GM18909 (cell line): ENCODE data around the gene TSC22D2.
"Not testable (repeated sequence)": the region's sequence is repeated elsewhere in the genome, so short reads cannot be mapped to it uniquely, and the experiment has no call there.

Source experiments
- ATAC-seq: cut with Tn5 transposase; IDR thresholded peaks from one replicate; pipeline ENCODE4 v1.9.1; 2021; ENCODE audit warnings: mild to moderate bottlenecking; ENCODE audit not compliant: unreplicated experiment, poor library complexity

Gene TSC22D2

DNA sequence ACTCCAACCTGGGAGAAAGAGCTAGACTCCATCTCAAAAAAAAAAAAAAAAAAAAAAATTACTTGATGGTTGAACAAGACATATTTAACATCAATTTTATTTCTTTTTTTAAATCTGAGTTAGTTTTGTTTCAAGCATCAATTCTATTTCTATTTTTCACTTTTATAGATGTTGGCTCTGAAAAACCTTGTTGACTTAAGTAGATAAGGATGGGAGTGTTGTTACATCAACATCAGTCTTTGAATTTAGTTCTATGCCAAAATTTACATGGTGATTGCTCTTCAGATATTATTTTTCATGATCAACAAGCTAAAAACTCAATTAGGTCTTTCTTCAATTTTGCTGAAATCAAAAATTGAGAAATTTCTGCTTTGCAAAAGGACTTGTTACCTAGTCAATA lies 71.3 kb downstream of the TSC22D2 start:
- no peak for ATAC-seq

DNA sequence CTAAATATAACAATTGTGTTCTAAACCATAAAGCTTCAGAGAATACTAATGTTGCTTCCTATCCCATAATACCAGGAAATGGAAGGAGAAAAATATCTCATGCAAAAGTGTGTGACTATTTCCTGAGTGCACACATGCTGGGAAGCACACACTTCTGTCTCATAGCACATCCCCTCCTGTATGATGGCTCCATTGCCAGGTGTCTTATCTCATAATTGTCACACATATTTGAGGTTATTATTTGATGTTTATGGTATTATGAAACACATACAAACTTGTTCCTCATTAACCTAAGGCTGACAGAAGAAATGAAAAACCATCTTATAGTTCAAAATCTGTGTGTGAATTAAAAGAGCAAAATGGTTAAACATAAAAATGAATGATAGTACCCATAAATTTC lies 72.8 kb downstream of the TSC22D2 start:
- ATAC-seq: no peak

DNA sequence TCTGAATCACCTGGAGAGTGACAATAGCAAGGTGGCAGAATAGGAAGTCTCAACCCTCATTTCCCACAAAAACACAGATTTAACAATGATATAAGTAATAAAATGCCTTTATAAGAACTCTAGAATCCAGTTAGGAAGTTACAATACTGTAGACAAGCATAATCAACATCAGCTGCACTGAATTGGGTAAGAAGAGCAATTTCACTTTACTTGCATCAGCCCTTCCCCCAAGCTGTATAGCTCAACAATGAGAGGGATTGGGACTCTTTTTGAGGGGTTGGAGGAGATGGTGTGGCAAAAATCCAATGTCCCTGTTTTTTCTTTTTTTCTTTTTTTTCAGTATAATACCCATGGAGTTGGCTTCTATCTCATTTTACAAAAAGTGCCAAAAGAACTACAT lies 75.1 kb downstream of the TSC22D2 start:
- ATAC-seq: no peak

DNA sequence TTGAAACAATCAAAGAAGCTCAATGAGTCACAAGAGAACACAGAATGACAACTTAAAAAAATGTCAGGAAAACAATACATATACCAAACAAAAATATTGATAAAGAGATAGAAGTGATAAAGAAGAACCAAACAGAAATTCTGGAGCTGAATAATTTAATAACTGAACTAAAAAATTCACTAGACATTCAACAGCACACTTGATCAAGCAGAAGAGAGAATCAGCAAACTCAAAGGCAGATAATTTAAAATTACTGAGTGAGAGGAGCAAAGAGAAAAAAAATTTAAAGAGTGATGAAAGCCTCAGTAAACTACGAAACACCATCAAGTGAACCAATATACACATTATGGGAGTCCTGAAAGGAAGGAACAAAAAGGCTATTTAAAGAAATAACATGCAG lies 76.3 kb downstream of the TSC22D2 start:
- ATAC-seq: no peak

DNA sequence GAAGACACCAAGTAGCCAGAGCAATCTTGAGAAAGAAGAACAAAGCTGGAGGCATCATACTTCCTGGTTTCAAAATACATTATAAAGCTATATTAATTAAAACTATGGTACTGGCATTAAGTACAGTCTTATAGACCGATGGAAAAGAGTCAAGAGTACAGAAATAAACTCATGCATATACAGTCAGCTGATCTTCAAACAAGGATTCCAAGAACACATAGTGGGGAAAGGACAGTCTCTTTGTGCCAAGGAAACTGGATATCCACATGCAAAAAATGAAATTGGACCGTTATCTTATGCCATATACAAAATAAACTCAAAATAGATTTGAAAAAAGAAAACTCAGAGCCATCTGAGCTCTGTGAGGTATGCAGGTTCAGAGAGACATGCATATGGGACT lies 80.8 kb downstream of the TSC22D2 start:
- no peak for ATAC-seq

DNA sequence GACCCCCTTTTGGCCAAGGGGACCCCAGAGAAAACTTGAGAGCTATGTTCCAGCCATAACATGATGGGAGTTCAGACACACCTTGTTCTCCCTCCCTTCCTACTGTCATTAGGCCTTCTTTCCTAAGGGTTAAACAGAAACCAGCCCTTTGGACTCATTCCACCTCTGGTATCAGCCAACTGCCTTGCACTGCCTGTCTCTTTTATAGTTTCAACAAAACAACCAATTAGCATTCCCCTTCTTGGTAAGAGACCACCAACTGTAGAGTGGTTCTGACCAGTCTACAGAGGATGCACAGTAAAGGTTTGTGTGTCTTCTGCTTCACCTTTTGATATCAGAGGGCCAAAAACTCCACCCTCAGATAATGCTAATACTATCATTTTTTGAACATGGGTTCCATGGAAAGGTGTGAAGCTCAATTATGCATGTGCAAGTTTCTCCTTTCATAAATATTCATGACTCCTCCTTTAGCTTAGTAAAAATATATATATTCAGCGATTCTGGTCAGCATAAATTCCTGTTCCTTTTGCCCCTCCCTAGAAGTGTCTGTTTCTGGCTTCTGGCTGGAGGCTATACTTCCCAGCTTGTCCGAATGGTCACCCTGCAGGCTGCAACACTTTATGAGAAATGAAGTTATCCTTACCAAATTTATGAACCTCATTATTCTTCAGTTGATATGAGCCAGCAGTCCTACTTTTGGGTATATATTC lies 82.3 kb downstream of the TSC22D2 start:
- no peak for ATAC-seq

DNA sequence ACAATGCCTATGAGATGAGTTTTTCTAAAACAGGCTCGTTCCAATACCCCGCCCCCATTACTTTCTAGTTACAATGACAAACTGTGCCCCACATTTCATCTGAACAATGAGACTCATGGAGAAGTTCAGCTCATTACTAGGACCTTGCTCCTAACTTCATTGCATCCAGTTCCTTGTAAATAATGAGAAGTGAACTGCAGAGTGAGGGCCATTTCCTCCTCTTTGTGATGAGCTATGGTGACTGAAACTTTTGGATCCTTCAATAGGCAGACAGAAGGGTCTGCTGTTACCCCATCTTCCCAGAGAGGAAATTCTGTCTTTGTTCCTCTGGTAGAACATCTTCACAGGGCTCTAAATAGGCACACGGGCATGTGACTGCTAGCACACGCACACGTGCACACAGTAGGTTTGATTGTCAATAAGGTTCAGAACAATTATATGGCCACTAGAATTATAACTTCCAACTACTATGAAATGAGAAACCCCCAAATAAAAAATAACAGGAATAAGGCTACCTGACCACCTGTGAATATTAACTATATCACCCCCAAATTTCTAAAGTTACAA lies 86.4 kb downstream of the TSC22D2 start:
- no peak for ATAC-seq

DNA sequence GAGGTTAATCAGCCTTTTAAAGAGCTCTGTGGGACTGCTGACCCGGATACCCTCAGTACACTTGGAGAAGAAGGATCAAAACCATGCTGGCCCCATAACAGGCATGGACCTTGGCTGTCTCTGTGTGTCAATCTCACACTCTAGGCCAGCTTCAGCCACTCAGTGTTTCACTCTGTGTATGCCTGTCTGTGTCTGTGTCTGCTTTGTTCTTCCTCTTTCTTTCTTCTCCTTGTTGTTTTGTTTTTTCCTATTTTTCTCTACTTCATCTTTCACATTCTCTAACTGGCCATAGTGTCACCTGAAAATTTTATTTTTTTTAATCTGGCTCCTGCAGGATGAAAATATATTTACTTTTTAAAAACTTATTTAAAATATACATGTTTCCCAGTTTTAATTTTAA lies 87.1 kb downstream of the TSC22D2 start:
- no peak for ATAC-seq

DNA sequence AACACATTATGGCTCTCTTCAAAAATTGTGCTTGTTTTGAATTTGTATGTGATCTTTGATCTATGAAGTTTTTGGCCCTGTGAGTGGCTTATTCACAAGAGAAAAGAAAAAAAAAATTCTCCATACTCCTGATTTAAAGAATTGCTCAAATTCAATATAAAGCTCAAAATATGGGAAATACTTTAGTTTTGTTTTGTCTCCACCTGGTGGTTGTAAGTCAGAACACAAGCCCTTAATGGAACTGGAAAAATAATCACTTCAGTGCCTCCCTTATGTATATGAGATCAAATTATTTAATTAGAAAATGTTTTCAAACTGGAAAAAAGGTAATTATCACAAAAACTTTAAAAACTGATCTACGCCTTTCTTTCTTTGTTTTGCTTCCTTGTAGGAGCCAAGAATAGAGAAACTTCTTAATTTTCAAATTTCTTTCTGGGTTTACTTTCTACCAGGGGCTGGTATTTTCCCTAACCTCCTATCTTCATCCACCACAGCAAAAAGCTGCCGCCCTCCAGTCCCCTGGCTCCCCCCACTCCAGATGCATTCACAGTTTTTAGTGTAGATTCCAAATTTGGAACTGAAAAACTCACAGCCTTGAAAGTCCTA lies 87.6 kb downstream of the TSC22D2 start:
- no peak for ATAC-seq

DNA sequence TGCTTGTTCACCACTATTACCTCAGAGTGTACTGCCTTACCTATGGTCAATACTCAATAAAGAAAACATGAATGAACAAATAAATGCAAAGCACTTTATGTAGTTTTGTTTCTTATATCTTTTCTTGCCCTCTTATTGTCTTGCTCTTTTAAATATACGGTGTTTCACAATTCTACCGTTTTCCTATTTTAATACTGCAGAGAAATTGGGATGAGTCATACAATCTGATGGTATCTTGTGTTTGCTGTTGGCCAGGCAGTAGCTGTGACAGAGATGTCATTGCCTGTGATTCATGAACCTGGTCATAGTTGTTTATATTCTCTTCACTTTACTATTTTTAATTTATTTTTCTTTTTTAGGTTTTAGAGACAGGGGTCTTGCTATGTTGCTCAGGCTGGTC lies 89.9 kb downstream of the TSC22D2 start:
- no peak for ATAC-seq

DNA sequence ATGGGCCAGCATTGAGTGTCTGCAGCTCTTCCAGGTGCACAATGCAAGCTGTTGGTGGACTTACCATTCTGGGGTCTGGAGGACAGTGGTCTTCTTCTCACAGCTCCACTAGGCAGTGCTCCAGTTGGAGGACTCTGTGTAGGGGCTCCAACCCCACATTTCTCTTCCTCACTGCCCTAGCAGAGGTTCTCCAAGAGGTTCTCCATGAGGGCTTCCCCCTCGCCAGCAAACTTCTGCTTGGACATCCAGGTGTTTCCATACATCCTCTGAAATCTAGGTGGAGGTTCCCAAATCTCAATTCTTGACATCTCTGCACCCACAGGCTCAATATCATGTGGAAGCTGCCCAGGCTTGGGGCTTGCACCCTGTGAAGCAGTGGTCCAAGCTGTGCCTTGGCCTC lies 92.9 kb downstream of the TSC22D2 start:
- not testable (repeated sequence) for ATAC-seq

DNA sequence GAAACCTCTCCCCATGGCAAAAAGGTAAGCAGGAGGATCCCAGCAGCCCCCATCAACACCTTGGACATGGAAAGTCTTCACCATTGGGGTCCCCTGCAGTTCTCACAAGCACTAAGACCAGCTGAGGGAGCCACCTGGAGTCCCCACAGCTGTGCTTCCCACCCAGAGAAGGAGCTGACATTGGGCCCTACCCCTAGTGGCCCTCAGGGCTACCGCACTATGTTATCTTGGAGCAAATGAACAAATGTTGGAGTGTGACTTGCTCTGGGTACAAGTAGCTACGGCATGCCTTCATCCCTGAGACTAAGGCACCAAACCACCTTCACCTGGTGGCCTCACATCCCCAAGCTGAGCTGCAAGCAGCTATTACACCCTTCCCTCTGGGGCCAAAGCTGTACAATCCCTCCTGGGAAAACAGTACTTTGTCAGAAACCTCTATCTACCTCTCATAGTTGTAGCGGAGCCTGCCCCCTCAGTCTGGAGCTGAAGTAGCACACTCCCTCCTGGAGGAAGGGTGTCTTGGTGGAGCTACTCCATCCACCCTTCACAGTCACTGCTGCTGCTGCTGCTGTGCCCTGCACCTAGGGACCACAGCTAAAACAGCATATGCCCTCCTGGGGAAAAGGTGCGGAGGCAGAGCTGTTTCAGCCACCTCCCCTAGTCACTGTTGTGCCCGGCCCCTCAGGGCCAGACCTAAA lies 95.5 kb downstream of the TSC22D2 start:
- no peak for ATAC-seq

DNA sequence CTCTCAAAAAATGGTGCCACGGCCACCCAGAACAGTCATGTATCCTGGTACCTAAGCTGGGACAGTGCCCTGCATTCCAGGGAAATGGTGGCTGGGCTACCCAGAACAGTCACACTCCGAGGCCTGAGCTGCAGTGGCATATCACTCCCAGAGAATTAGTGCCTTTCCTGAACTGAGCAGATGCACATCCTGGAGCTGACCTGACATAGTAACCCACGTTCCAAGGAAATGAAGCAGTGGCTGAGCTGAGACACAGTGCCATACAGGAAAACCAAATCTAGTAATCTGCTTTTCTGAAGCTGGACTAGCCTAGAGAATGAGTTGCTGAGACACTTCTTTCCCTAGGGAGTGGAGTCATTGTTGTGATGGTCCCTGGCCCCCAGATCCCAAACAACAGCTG lies 96.4 kb downstream of the TSC22D2 start:
- ATAC-seq: no peak

DNA sequence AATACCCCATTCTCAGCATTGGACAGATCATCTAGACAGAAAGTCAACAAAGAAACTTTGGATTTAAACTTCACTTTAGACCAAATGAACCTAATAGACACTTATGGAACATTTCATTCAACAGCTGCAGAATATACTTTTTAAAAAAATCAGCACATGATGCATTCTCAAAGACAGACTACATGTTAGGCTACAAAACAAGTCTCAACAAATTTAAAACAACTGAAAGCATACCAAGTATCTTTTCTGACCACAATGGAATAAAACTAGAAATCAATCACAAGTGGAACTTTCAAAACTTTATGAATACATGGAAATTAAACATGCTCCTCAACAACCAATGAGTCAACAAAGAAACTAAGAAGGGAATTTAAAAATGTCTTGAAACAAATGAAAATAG lies 100.3 kb downstream of the TSC22D2 start:
- no peak for ATAC-seq

DNA sequence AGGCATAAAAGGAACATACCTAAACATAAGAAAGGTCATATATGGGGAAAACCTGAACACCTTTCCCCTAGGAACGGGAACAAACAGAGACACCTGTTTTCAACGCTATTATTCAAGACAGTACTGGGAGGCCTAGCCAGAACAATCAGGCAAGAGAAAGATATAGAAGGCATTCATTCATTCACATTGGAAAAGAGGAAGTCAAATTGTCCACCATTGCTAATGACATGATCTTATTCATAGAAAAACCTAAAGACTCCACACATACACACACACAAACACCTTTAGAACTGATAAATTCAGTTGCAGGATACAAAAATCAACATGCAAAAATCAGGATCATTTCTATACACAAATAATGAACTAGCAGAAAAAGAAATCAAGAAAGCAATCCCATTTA lies 101.7 kb downstream of the TSC22D2 start:
- no peak for ATAC-seq

DNA sequence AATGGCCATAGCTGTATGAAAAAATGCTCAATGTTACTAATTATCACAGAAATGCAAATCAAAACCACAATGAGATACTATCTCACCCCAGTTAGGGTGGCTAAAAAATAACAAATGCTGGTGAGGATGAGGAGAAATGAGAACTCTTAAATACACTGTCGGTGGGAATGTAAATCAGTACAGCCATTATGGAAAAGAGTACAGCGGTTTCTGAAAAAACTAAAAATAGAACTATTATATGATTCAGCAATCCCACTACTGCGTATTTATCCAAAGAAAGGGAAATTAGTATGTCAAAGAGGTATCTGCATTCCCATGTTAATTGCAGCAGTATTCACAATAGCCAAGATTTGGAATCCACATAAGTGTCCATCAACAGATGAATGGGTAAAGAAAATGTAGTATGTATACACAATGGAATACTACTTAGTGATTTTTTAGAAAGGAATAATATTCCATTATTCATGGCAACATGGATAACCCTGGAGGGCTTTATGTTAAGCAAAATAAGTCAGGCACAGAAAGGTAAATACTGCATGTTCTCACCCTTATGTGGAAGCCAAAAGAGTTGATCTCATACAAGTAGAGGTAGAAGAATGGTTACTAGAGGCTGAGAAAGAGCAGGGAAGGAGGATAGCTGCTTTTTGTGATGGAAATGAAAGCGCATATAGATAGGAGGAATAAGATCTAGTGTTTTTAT lies 103.2 kb downstream of the TSC22D2 start:
- no peak for ATAC-seq

DNA sequence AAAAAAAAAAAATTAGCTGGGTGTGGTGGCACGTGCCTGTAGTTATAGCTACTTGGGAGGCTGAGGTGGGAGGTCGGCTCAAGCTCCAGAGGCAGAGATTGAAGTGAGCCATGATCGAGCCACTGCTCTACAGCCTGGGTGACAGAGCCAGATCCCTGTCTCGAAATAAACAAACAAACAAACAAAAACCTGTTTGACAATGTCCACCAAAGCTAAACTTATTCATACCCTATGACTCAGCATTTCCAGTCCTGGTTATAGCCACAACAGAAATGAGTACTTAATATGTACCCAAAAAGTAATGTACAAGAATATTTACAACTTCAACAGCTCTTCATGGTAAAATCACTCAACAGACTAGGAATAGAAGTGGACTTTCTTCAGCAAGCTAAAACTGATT lies 107.1 kb downstream of the TSC22D2 start:
- ATAC-seq: no peak
